ENCODE data around the gene CORO2B.
"Not testable (repeated sequence)": the region's sequence is repeated elsewhere in the genome, so short reads cannot be mapped to it uniquely, and the experiment has no call there.

CORO2B gene

GRCh38 chr15:68646156-68646555 lies 67.4 kb downstream of the CORO2B start:
- no peak overlapping the region for H3K4me3 ChIP-seq (ENCODE audit: low read length)
- no peak for TF ChIP-seq CTCF (conservative IDR thresholded peaks at IDR 0.05; ENCODE audit: low read depth, low read length)
- DNase-seq (ENCODE audit: low read depth) = no peak

- H3K4me3 ChIP-seq (ENCODE audit: low read length) = no peak overlapping the region
- TF ChIP-seq CTCF (conservative IDR thresholded peaks at IDR 0.05; ENCODE audit: low read depth, low read length) = no peak
- DNase-seq (ENCODE audit: low read depth) = no peak
Measured at GRCh38 chr15:68646696-68647095, 67.9 kb downstream of the CORO2B start.

GRCh38 chr15:68647361-68647760 lies 68.6 kb downstream of the CORO2B start:
- H3K4me3 ChIP-seq (ENCODE audit: low read length); DNase-seq (ENCODE audit: low read depth): not testable (repeated sequence)

GRCh38 chr15:68650901-68651709 lies 72.3 kb downstream of the CORO2B start:
- H3K4me3 ChIP-seq (ENCODE audit: low read length) = no peak overlapping the region
- DNase-seq (ENCODE audit: low read depth) = no peak
- TF ChIP-seq CTCF (conservative IDR thresholded peaks at IDR 0.05; ENCODE audit: low read depth, low read length) = peak; percentile 93

GRCh38 chr15:68651916-68652525 lies 73.2 kb downstream of the CORO2B start:
- TF ChIP-seq CTCF (conservative IDR thresholded peaks at IDR 0.05; ENCODE audit: low read depth, low read length) = no peak
- DNase-seq (ENCODE audit: low read depth) = peak; percentile 93
- no peak overlapping the region for H3K4me3 ChIP-seq (ENCODE audit: low read length)

- no peak for TF ChIP-seq CTCF (conservative IDR thresholded peaks at IDR 0.05; ENCODE audit: low read depth, low read length)
- H3K4me3 ChIP-seq (ENCODE audit: low read length) = no peak overlapping the region
- DNase-seq (ENCODE audit: low read depth) = no peak
Measured at GRCh38 chr15:68653031-68653635, 74.3 kb downstream of the CORO2B start.

GRCh38 chr15:68653801-68654200 lies 75.0 kb downstream of the CORO2B start:
- DNase-seq (ENCODE audit: low read depth) = no peak
- no peak for TF ChIP-seq CTCF (conservative IDR thresholded peaks at IDR 0.05; ENCODE audit: low read depth, low read length)
- H3K4me3 ChIP-seq (ENCODE audit: low read length) = no peak overlapping the region
